Activated CD8-positive, alpha-beta T cell treated with anti-CD3 and anti-CD28 coated beads for 36 hours (primary cell): ENCODE data around the gene HOXD11. TPM values are rescaled to one million over a fixed set of nuclear protein-coding genes. Genes with fewer than 3 reads are reported as not detected.

Source experiments
- ATAC-seq: fragments of 200-7000 bp; cut with Tn5 transposase; one replicate; pipeline ENCODE4 v1.10.0; 2021; ENCODE audit warnings: mild to moderate bottlenecking, moderate library complexity
- CTCF ChIA-PET: fragments of 350-600 bp; sonication (Branson Sonifier 250); formaldehyde crosslinking; loops from one replicate; lab custom pipeline; 2021; ENCODE audit warnings: antibody characterized with exemption; lab: Charles Lee
- POLR2A ChIA-PET: fragments of 350-600 bp; sonication (Branson Sonifier 250); formaldehyde crosslinking; loops from one replicate; lab custom pipeline; 2021; ENCODE audit warnings: antibody characterized with exemption; lab: Charles Lee
- DNase-seq: peaks from one replicate; pipeline ENCODE4 v3.0.0-alpha.2; 2020
- H3K27ac Mint-ChIP-seq: one replicate; pipeline ENCODE4 v1.8.0; 2021; ENCODE audit warnings: mild to moderate bottlenecking, mixed read lengths
- H3K27me3 Mint-ChIP-seq: one replicate; pipeline ENCODE4 v1.8.0; 2021; ENCODE audit warnings: mixed read lengths
- H3K36me3 Mint-ChIP-seq: one replicate; pipeline ENCODE4 v1.8.0; 2021; ENCODE audit warnings: low read depth, mixed read lengths
- H3K4me1 Mint-ChIP-seq: one replicate; pipeline ENCODE4 v1.8.0; 2021; ENCODE audit warnings: low read depth, mixed read lengths
- H3K4me3 Mint-ChIP-seq: one replicate; pipeline ENCODE4 v1.8.0; 2021; ENCODE audit warnings: mild to moderate bottlenecking, moderate library complexity, mixed read lengths
- H3K9me3 Mint-ChIP-seq: one replicate; pipeline ENCODE4 v1.8.0; 2021; ENCODE audit warnings: mixed read lengths
- intact Hi-C: fragments of 100-400 bp; cut with micrococcal nuclease; formaldehyde crosslinking; loops from one replicate; pipeline ENCODE4 v1.10.0; 2022
- total RNA-seq, 2 experiments: library from RNA; stranded (reverse); gene quantifications; one replicate each; pipeline ENCODE4 v1.2.3, GENCODE V29; 2021
- TF ChIP-seq, protein P1 (sequence below): fragments of 200-600 bp; IDR thresholded peaks from one replicate; pipeline ENCODE4 v1.8.0; 2022; ENCODE audit warnings: antibody characterized with exemption, mild to moderate bottlenecking

The HOXD11 gene
- total RNA-seq, 2 experiments from 2014 or later, result not detected

DNA sequence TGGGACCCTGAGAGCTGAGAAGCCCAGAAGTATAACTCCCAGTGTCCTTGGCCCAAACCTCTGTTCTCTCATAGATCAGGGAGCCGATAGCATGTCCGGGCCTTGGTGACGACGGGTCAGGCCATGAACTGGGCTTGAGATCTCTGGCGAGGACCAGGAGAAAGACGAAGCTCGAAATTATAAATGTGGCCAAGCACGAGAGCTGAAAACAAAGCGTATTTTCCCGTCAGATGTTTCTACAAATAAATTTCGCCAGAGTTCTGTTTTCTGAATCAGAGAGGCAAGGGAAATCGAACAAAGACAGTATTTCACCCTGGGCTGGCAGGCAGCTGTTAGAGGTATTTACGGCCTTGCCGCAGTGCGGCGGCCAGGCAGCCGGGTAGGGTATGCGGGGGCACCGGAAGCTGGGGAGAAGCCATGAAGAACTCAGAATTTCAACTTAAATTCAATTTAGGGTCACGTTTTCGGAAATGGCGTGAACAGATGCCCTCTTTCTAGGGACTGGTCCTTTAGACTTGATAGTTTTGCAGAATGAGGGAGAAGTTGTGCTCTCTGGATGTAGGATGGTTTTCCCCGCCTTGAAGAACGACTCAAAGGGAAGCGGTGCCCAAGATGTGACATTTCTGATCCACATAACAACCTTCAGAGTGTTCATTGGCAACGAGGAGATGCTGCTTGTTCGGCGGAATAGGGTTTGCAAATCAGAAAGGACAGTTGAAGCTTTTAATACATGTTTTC is 32.0 kb downstream of the HOXD11 start:
- ATAC-seq (no peak), DNase-seq (no peak)
- intact Hi-C loops, result no loop called here
- Mint-ChIP-seq H3K36me3 (peaks cover 5% of the 10 kb centered on the region), H3K27ac (no peak overlapping the region), H3K4me1 (peaks cover 27% of the 10 kb centered on the region), H3K4me3 (no peak overlapping the region), H3K9me3 (no peaks in the 10 kb centered on the region), H3K27me3 (peaks cover 70% of the 10 kb centered on the region)
- ChIA-PET POLR2A (no interaction called here), CTCF (interaction anchor here (0.9 to 8.4 kb wide), 18 partner anchors 8 to 999 kb away, joined by 3 to 117 read pairs (median 10); partner anchors contain the start of genes HOXD4 and HOXD8)
- TF ChIP-seq, protein P1, sequence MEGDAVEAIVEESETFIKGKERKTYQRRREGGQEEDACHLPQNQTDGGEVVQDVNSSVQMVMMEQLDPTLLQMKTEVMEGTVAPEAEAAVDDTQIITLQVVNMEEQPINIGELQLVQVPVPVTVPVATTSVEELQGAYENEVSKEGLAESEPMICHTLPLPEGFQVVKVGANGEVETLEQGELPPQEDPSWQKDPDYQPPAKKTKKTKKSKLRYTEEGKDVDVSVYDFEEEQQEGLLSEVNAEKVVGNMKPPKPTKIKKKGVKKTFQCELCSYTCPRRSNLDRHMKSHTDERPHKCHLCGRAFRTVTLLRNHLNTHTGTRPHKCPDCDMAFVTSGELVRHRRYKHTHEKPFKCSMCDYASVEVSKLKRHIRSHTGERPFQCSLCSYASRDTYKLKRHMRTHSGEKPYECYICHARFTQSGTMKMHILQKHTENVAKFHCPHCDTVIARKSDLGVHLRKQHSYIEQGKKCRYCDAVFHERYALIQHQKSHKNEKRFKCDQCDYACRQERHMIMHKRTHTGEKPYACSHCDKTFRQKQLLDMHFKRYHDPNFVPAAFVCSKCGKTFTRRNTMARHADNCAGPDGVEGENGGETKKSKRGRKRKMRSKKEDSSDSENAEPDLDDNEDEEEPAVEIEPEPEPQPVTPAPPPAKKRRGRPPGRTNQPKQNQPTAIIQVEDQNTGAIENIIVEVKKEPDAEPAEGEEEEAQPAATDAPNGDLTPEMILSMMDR, result no peak

DNA sequence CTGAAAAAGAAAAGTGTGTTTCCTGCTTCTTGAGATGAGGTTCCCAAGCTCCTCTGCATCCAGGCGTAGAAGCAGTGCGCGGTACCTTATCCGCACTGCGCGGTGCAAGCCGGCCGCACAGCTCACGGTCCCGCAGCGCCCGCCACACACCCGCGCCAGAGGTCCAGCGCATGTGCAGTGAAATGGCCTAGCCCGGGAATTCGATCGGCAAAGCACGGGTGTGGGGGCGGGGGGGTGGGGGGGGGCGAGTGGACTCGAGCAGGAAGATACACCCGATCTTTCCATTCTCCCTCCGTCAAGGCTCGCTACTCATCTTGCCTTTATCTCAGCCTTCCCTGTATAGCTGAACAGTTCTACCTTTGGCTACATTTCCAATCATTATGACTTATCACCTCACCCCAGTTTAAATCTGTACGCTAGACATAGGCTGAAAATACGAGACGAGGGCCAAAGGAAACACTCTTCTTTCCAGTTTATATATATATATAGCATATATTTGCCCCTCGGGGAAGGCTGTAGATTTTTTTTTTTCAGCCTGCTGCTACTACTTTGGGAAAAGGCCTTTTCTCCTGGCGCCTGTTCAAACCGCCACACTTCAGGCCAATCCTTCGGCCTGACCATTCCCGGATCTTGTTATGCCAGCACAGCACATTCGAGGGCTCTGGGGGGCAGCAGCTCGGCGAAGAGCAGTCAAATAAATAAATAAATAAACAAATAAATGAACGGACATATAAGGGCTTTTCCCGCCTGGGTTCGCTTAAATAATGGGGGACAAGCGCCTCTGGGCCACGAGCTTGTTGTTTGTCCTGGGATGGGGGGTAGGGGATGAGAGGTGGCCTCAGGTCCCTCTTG is 32.8 kb downstream of the HOXD11 start:
- H3K4me1 Mint-ChIP-seq, result peaks cover 27% of the 10 kb centered on the region
- intact Hi-C loops, result loop anchor here (1.0 to 5.0 kb wide), 3 partner anchors 315 to 512 kb away; no protein-coding TSS in a partner anchor
- H3K36me3 Mint-ChIP-seq, result peaks cover 5% of the 10 kb centered on the region
- CTCF ChIA-PET, result interaction anchor here (0.6 to 8.4 kb wide), 42 partner anchors 8 to 998 kb away, joined by 3 to 117 read pairs (median 5); partner anchors contain the start of genes HOXD1, HOXD4 and HOXD8
- no peak for ATAC-seq
- H3K27me3 Mint-ChIP-seq, result peaks cover 68% of the 10 kb centered on the region
- TF ChIP-seq, protein P1, result no peak
- DNase-seq, result no peak
- H3K4me3 Mint-ChIP-seq, result peak overlapping the region; percentile 56
- H3K9me3 Mint-ChIP-seq, result no peaks in the 10 kb centered on the region
- H3K27ac Mint-ChIP-seq, result no peak overlapping the region
- POLR2A ChIA-PET, result no interaction called here

DNA sequence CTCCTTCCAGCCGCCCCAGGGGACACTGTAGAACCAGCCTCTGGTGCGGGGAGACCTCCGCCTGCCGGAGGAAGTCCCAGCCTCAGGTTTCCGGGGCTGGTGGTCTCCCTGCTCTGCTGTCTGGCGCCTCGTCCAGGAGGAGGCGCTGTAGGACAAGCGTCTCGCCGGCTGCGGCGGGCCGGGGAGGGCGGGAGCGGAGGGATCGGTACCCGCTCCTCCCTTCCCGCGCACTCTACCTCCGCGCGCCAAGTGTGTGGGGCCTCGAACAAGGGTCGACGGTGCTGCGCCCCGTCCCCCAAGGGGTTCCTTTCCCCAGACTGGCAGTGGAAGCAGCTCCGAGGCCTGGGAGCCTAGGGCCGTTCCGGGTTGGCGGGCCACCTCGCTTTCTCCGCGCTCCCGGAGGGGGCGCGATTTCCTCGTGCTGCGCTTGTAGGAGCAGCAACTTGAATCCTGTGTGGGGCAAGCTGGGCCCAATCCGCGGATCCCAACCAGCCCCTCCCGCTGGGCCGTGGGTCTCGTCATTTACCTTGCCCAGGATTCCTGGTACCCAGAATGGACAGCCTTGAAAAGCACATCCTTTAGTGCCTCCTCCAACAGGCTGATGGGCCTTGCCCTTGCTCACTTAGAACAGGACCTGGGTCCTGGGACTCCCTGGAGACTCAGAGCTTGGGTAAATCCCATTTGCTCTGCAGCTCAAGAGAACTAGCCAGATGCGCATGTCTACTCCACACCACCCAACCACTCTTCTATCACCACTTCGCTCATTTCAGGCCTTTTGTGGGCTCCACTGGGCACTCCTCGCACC is 33.6 kb downstream of the HOXD11 start:
- POLR2A ChIA-PET, result no interaction called here
- Mint-ChIP-seq H3K9me3 (no peaks in the 10 kb centered on the region), H3K27me3 (peaks cover 68% of the 10 kb centered on the region), H3K27ac (no peak overlapping the region), H3K4me1 (peaks cover 23% of the 10 kb centered on the region), H3K36me3 (peaks cover 5% of the 10 kb centered on the region), H3K4me3 (peak overlapping the region; percentile 56)
- intact Hi-C loops, result loop anchor here (1.0 to 5.0 kb wide), 3 partner anchors 315 to 512 kb away; no protein-coding TSS in a partner anchor
- ATAC-seq (peak; percentile 94), DNase-seq (peak; percentile 76)
- CTCF ChIA-PET, result interaction anchor here (0.6 to 8.4 kb wide), 42 partner anchors 9 to 514 kb away, joined by 3 to 117 read pairs (median 5); partner anchors contain the start of genes HOXD1, HOXD4 and HOXD8
- TF ChIP-seq, protein P1, result peak; percentile 94

DNA sequence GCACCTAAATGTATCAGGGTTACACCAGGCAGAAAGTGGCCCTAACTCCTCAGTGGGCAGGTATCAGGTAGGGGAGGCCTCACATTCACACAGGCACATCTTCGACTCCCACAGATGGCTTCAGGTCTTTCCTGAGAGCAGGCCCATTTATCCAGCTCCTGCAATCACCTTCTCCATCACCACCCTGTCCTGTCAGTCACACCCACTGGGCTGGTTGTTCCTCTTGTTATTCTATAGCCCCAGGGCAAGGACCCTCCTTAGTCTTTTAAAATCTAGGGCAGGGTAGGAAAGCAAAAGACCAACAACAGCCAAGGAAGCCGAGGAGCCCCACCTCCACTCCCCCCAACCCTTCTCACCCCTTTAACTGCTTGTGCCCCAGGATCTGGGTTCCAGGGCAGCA is 35.2 kb downstream of the HOXD11 start:
- ATAC-seq (no peak), DNase-seq (no peak)
- intact Hi-C loops, result loop anchor here (5.0 kb wide), 2 partner anchors 410 to 510 kb away; no protein-coding TSS in a partner anchor
- Mint-ChIP-seq H3K4me1 (peaks cover 16% of the 10 kb centered on the region), H3K9me3 (no peaks in the 10 kb centered on the region), H3K27me3 (peaks cover 71% of the 10 kb centered on the region), H3K4me3 (no peak overlapping the region), H3K27ac (no peak overlapping the region), H3K36me3 (peaks cover 5% of the 10 kb centered on the region)
- TF ChIP-seq, protein P1, result no peak
- ChIA-PET CTCF (interaction anchor here (0.9 to 8.4 kb wide), 4 partner anchors 10 to 412 kb away, joined by 3 to 117 read pairs (median 14); no protein-coding TSS in a partner anchor), POLR2A (no interaction called here)
